Neutrophil (primary cell): ENCODE data around the gene CDK3.

Experiments
- H3K27ac ChIP-seq: fragments of 200-600 bp; sonication (generic); 2 replicates; pipeline ENCODE4 v1.5.1; 2016; ENCODE audit warnings: mild to moderate bottlenecking, moderate library complexity
- H3K27me3 ChIP-seq: fragments of 200-600 bp; sonication (generic); 2 replicates; pipeline ENCODE4 v1.6.0; 2016; ENCODE audit warnings: mild to moderate bottlenecking
- H3K36me3 ChIP-seq: fragments of 200-600 bp; sonication (generic); 2 replicates; pipeline ENCODE4 v1.5.1; 2017
- H3K4me1 ChIP-seq, 2 experiments: fragments of 200-600 bp in 1 of 2; sonication (generic) in 1 of 2; 1 replicate in 1 of 2; 2 replicates in 1 of 2; pipeline versions ENCODE4 v1.5.1 to v1.6.1; 2013 to 2016; ENCODE audit warnings: low read depth in 1 of 2, low read length in 1 of 2, mild to moderate bottlenecking in 1 of 2, moderate library complexity in 1 of 2; ENCODE audit not compliant: control insufficient read depth in 1 of 2, insufficient read depth in 1 of 2
- H3K4me3 ChIP-seq, 2 experiments: fragments of 200-600 bp in 1 of 2; sonication (generic) in 1 of 2; 1 replicate in 1 of 2; 2 replicates in 1 of 2; pipeline ENCODE4 v1.5.1; 2013 to 2016; ENCODE audit warnings: low read depth in 1 of 2, low read length in 1 of 2, mild to moderate bottlenecking in 1 of 2, moderate library complexity in 1 of 2
- H3K9me3 ChIP-seq: fragments of 200-600 bp; sonication (generic); 2 replicates; pipeline ENCODE4 v1.5.1; 2016
- CTCF ChIP-seq: fragments of 200-600 bp; sonication (generic); IDR thresholded peaks from 2 replicates; pipeline ENCODE4 v1.5.1; 2016; ENCODE audit warnings: antibody characterized with exemption

Gene CDK3

GRCh38 chr17:76022285-76022684 lies 21.6 kb downstream of the CDK3 start:
- H3K27me3 ChIP-seq: peaks cover 8% of the 10 kb centered on the region
- no peaks in the 10 kb centered on the region for H3K9me3 ChIP-seq
- H3K27ac ChIP-seq: no peak overlapping the region
- no peaks in the 10 kb centered on the region for H3K4me1 ChIP-seq
- no peak for TF ChIP-seq CTCF
- no peak overlapping the region for H3K4me3 ChIP-seq
- no peaks in the 10 kb centered on the region for H3K36me3 ChIP-seq

- TF ChIP-seq CTCF: no peak
- Histone ChIP-seq H3K4me1 (no peaks in the 10 kb centered on the region), H3K9me3 (no peaks in the 10 kb centered on the region), H3K27me3 (peaks cover 18% of the 10 kb centered on the region), H3K27ac (no peak overlapping the region), H3K4me3 (no peak overlapping the region), H3K36me3 (no peaks in the 10 kb centered on the region)
Measured at GRCh38 chr17:76022973-76023899, 22.6 kb downstream of the CDK3 start.

- Histone ChIP-seq H3K27me3 (peaks cover 24% of the 10 kb centered on the region), H3K36me3 (no peaks in the 10 kb centered on the region), H3K4me3 (no peak overlapping the region), H3K4me1 (no peaks in the 10 kb centered on the region), H3K27ac (no peak overlapping the region), H3K9me3 (no peaks in the 10 kb centered on the region)
- TF ChIP-seq CTCF: no peak
Measured at GRCh38 chr17:76023900-76024237, 23.2 kb downstream of the CDK3 start.

- no peak for TF ChIP-seq CTCF
- Histone ChIP-seq H3K4me3 (no peak overlapping the region), H3K27me3 (peaks cover 29% of the 10 kb centered on the region), H3K4me1 (no peaks in the 10 kb centered on the region), H3K9me3 (no peaks in the 10 kb centered on the region), H3K27ac (no peak overlapping the region), H3K36me3 (no peaks in the 10 kb centered on the region)
Measured at GRCh38 chr17:76024353-76024752, 23.7 kb downstream of the CDK3 start.

GRCh38 chr17:76025294-76025693 lies 24.6 kb downstream of the CDK3 start:
- peaks cover 38% of the 10 kb centered on the region for H3K27me3 ChIP-seq
- H3K36me3 ChIP-seq: no peaks in the 10 kb centered on the region
- no peak overlapping the region for H3K27ac ChIP-seq
- no peak for TF ChIP-seq CTCF
- no peaks in the 10 kb centered on the region for H3K4me1 ChIP-seq
- no peak overlapping the region for H3K4me3 ChIP-seq
- no peaks in the 10 kb centered on the region for H3K9me3 ChIP-seq
